ENCODE measurements around the gene SPATA13. TPM values are rescaled to one million over a fixed set of nuclear protein-coding genes. Genes with fewer than 3 reads are reported as not detected.
"Not testable (repeated sequence)": the region's sequence is repeated elsewhere in the genome, so short reads cannot be mapped to it uniquely, and the experiment has no call there.

The SPATA13 gene
- total and polyA plus RNA-seq, 4 donors, result 29.7 to 41.3 (median 31.8) TPM

DNA sequence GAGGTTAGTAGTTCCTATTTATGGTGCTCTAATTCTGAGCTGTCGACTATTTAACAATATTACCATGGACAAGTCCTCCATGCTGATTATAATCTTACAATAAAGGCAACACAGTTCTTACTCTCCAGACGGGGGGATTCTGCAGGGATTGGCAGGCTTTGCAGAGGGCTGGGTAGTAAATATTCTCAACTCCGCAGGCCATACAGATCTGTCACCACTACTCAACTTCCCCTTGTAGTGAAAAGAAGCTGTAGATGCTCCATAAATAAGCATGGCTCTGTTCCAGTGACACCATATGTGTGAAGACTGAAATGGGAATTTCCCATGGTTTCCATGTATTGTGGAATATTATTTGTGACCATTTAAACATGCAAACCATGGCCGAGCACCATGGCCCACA lies 158.4 kb downstream of the SPATA13 start:
- H3K36me3 ChIP-seq (ENCODE audit: control insufficient read depth, insufficient read depth, low read length); H3K4me3 ChIP-seq (ENCODE audit: low read depth, low read length); H3K27me3 ChIP-seq (ENCODE audit: control insufficient read depth, insufficient read depth, low read length); H3K9me3 ChIP-seq (ENCODE audit: control insufficient read depth, insufficient read depth, low read length); H3K27ac ChIP-seq (ENCODE audit: low read depth, low read length); H3K4me1 ChIP-seq (ENCODE audit: control insufficient read depth, insufficient read depth, low read length); DNase-seq (ENCODE audit: low read depth in 4 of 6, low spot score in 6 of 6): not testable (repeated sequence)
- WGBS (ENCODE audit: insufficient coverage), result no CpG with 5 or more reads among the region's 4 CpGs

DNA sequence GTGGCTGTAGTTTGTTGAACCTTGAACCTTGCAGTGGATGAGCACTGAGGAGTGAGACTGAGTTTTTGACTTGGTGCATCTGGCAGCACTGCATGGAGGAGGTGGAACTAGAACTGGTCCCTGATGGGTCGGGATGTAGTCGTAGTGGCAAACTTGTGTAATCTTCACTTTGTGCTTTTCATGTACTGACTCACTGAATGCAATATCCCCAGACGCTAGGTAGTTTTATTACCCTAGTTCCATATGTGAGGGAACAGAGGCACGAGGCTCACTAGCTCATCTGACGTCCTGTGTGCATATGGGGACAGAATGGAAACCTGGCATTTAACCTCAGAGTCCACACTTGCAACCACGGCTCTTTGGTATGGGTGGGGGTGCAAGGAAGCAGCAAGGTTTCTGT lies 159.1 kb downstream of the SPATA13 start:
- H3K27ac ChIP-seq (ENCODE audit: low read depth, low read length); DNase-seq (ENCODE audit: low read depth in 4 of 6, low spot score in 6 of 6); H3K27me3 ChIP-seq (ENCODE audit: control insufficient read depth, insufficient read depth, low read length); H3K4me3 ChIP-seq (ENCODE audit: low read depth, low read length); H3K9me3 ChIP-seq (ENCODE audit: control insufficient read depth, insufficient read depth, low read length); H3K36me3 ChIP-seq (ENCODE audit: control insufficient read depth, insufficient read depth, low read length); H3K4me1 ChIP-seq (ENCODE audit: control insufficient read depth, insufficient read depth, low read length): not testable (repeated sequence)
- 76% methylated on average over 2 of the region's 6 CpGs for WGBS (ENCODE audit: insufficient coverage)

DNA sequence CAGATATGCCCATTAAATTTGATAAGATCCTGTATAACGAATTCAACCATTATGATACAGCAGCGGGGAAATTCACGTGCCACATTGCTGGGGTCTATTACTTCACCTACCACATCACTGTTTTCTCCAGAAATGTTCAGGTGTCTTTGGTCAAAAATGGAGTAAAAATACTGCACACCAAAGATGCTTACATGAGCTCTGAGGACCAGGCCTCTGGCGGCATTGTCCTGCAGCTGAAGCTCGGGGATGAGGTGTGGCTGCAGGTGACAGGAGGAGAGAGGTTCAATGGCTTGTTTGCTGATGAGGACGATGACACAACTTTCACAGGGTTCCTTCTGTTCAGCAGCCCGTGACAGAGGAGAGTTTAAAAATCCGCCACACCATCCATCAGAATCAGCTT lies 160.9 kb downstream of the SPATA13 start:
- not testable (repeated sequence) for H3K4me3 ChIP-seq (ENCODE audit: low read depth, low read length); DNase-seq (ENCODE audit: low read depth in 4 of 6, low spot score in 6 of 6); H3K9me3 ChIP-seq (ENCODE audit: control insufficient read depth, insufficient read depth, low read length); H3K36me3 ChIP-seq (ENCODE audit: control insufficient read depth, insufficient read depth, low read length); H3K27ac ChIP-seq (ENCODE audit: low read depth, low read length); H3K27me3 ChIP-seq (ENCODE audit: control insufficient read depth, insufficient read depth, low read length); H3K4me1 ChIP-seq (ENCODE audit: control insufficient read depth, insufficient read depth, low read length)
- 89% methylated on average over 5 of the region's 8 CpGs for WGBS (ENCODE audit: insufficient coverage)

DNA sequence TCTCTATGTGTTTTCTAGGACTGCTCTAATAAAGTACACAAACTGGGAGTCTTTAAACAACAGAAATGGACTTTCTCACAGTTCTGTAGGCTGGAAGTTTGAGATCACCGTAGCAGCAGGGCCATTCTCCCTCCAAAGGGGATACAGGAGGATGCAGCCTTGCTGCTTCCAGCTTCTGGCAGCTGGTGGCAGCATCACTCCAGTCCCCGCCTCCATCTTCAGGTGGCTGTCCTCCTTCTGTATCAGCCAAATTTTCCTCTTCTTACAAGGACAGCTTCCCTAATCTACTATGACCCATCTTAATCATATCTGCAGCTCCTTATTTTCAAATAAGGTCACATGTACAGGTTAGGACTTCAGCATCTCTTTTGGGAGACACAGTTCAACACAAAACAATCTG lies 161.9 kb downstream of the SPATA13 start:
- H3K4me1 ChIP-seq (ENCODE audit: control insufficient read depth, insufficient read depth, low read length); H3K27me3 ChIP-seq (ENCODE audit: control insufficient read depth, insufficient read depth, low read length); H3K4me3 ChIP-seq (ENCODE audit: low read depth, low read length); H3K36me3 ChIP-seq (ENCODE audit: control insufficient read depth, insufficient read depth, low read length); H3K9me3 ChIP-seq (ENCODE audit: control insufficient read depth, insufficient read depth, low read length); H3K27ac ChIP-seq (ENCODE audit: low read depth, low read length): not testable (repeated sequence)
- WGBS (ENCODE audit: insufficient coverage), result 71% methylated on average over 1 of the region's 2 CpGs
- peak in 1 of 6 donors; percentile 62 for DNase-seq (ENCODE audit: low read depth in 4 of 6, low spot score in 6 of 6)

DNA sequence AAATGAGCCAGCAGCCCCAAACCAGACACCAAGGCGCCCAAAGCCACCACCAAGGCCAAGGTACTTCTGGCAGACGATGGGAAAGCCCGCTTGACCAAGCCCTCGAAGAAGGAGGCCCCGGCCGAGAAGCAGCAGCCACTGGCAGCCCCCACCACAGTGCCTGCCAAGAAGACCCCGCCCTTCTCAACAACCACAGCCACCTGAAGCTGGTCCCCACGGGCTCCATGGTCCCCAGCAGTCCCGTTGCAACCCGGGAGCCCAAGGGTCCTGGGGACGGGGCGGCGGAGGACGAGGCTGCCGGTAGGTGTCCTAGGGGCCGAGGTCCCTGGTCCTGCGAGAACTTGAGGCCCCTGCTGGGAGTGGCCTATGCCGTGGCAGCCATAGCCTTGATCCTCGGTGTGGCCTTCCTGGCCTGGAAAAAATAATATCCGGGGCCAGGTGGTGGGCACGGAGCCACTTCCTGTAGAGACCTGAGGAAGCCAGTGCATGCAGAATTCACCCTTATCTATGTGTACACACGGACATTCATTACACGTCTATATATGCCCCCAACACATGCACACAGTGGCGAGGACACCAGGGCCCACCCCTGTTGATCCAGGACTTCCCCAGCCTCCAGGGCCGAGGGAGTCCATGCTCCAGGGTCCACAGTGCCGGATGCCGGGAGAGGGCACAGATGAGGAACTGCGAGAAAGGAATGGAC lies 162.7 kb downstream of the SPATA13 start:
- Histone ChIP-seq H3K4me1 (ENCODE audit: control insufficient read depth, insufficient read depth, low read length) (peaks cover 3% of the 10 kb centered on the region), H3K4me3 (ENCODE audit: low read depth, low read length) (no peak overlapping the region), H3K36me3 (ENCODE audit: control insufficient read depth, insufficient read depth, low read length) (no peaks in the 10 kb centered on the region), H3K9me3 (ENCODE audit: control insufficient read depth, insufficient read depth, low read length) (no peaks in the 10 kb centered on the region), H3K27me3 (ENCODE audit: control insufficient read depth, insufficient read depth, low read length) (peaks cover 5% of the 10 kb centered on the region), H3K27ac (ENCODE audit: low read depth, low read length) (no peak overlapping the region)
- DNase-seq (ENCODE audit: low read depth in 4 of 6, low spot score in 6 of 6), result no peak
- WGBS (ENCODE audit: insufficient coverage), result 92% methylated on average over 28 of the region's 28 CpGs

DNA sequence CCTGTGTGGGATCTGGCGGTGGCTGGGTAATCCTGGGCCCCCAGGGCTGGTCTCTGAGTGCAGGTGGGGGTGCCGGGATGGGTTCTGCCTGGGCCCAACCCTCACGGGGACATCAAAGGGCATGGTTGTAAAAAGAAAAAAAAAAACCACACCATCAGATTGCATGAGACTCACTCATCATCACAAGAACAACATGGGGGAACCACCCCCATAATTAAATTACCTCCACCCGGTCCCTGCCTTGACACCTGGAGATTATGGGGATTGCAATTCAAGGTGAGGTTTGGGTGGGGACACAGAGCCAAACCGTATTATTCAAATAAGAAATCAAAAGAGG lies 163.2 kb downstream of the SPATA13 start:
- no peak overlapping the region for H3K27ac ChIP-seq (ENCODE audit: low read depth, low read length)
- H3K4me1 ChIP-seq (ENCODE audit: control insufficient read depth, insufficient read depth, low read length), result peaks cover 4% of the 10 kb centered on the region
- H3K36me3 ChIP-seq (ENCODE audit: control insufficient read depth, insufficient read depth, low read length), result no peaks in the 10 kb centered on the region
- DNase-seq (ENCODE audit: low read depth in 4 of 6, low spot score in 6 of 6), result no peak
- no peak overlapping the region for H3K4me3 ChIP-seq (ENCODE audit: low read depth, low read length)
- 80% methylated on average over 1 of the region's 5 CpGs for WGBS (ENCODE audit: insufficient coverage)
- H3K9me3 ChIP-seq (ENCODE audit: control insufficient read depth, insufficient read depth, low read length), result no peaks in the 10 kb centered on the region
- peaks cover 5% of the 10 kb centered on the region for H3K27me3 ChIP-seq (ENCODE audit: control insufficient read depth, insufficient read depth, low read length)

DNA sequence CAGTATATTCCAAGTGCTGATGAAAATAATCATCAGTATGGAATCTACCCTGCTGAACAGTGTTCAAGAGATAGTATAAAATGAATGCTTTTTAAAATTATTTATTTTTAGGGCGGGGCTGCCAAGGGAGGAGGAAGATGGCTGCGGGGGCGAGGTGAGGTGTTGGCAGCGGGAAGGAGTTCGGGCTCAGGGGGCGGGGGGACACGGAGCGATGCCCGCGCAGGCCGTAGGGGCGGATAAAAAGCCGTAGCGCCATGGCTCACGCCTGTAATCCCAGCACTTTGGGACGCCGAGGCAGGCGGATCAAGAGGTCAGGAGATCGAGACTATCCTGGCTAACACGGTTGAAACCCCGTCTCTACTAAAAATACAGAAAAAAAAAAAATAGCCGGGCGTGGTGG lies 167.1 kb downstream of the SPATA13 start:
- not testable (repeated sequence) for H3K4me3 ChIP-seq (ENCODE audit: low read depth, low read length); DNase-seq (ENCODE audit: low read depth in 4 of 6, low spot score in 6 of 6); H3K4me1 ChIP-seq (ENCODE audit: control insufficient read depth, insufficient read depth, low read length); H3K27ac ChIP-seq (ENCODE audit: low read depth, low read length); H3K9me3 ChIP-seq (ENCODE audit: control insufficient read depth, insufficient read depth, low read length); H3K27me3 ChIP-seq (ENCODE audit: control insufficient read depth, insufficient read depth, low read length); H3K36me3 ChIP-seq (ENCODE audit: control insufficient read depth, insufficient read depth, low read length)
- 79% methylated on average over 22 of the region's 23 CpGs for WGBS (ENCODE audit: insufficient coverage)

DNA sequence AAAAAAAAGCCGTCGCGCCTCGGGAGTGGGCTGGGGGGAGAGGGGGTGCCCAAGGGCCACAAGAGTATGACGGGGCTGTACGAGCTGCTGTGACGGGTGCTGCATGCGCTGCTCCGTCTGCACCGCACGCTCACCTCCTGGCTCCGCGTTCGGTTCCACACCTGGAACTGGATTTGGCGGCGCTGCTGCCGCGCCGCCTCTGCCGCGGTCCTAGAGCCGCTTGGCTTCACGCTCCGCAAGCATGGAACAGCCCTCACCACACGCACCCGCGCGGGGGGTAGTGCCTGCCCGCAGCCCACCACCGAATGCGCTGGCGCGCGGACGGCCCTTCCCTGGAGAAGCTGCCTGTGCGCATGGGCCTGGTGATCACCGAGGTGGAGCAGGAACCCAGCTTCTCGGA lies 167.6 kb downstream of the SPATA13 start:
- Histone ChIP-seq H3K9me3 (ENCODE audit: control insufficient read depth, insufficient read depth, low read length) (no peaks in the 10 kb centered on the region), H3K4me1 (ENCODE audit: control insufficient read depth, insufficient read depth, low read length) (peaks cover 4% of the 10 kb centered on the region), H3K36me3 (ENCODE audit: control insufficient read depth, insufficient read depth, low read length) (no peaks in the 10 kb centered on the region), H3K27me3 (ENCODE audit: control insufficient read depth, insufficient read depth, low read length) (peaks cover 5% of the 10 kb centered on the region), H3K4me3 (ENCODE audit: low read depth, low read length) (peak overlapping the region; percentile 18), H3K27ac (ENCODE audit: low read depth, low read length) (no peak overlapping the region)
- WGBS (ENCODE audit: insufficient coverage), result 21% methylated on average over 33 of the region's 38 CpGs
- peak in 2 of 6 donors; percentile 40 to 77 for DNase-seq (ENCODE audit: low read depth in 4 of 6, low spot score in 6 of 6)

DNA sequence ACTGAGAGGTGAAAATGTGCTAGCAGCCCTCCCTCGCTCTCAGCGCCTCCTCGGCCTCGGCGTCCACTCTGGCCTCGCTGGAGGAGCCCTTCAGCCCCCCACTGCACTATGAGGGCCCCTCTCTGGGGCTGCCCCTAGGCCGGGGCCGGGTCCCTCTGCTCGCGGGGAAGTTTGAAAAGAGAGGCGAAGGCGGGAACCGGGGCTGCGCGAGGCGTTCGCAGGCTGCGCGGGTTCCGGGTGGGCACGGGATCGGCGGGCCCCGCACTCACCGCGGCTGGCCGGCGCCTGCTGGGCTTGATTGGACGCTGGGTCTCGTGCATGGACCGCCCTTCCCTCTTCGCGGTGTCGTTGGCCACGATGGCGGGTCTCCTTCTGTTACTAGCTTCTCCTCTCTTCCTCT lies 178.2 kb downstream of the SPATA13 start:
- Histone ChIP-seq H3K36me3 (ENCODE audit: control insufficient read depth, insufficient read depth, low read length) (no peaks in the 10 kb centered on the region), H3K27me3 (ENCODE audit: control insufficient read depth, insufficient read depth, low read length) (no peaks in the 10 kb centered on the region), H3K9me3 (ENCODE audit: control insufficient read depth, insufficient read depth, low read length) (no peaks in the 10 kb centered on the region), H3K27ac (ENCODE audit: low read depth, low read length) (no peak overlapping the region), H3K4me1 (ENCODE audit: control insufficient read depth, insufficient read depth, low read length) (no peaks in the 10 kb centered on the region), H3K4me3 (ENCODE audit: low read depth, low read length) (no peak overlapping the region)
- DNase-seq (ENCODE audit: low read depth in 4 of 6, low spot score in 6 of 6), result no peak
- 91% methylated on average over 34 of the region's 36 CpGs for WGBS (ENCODE audit: insufficient coverage)

DNA sequence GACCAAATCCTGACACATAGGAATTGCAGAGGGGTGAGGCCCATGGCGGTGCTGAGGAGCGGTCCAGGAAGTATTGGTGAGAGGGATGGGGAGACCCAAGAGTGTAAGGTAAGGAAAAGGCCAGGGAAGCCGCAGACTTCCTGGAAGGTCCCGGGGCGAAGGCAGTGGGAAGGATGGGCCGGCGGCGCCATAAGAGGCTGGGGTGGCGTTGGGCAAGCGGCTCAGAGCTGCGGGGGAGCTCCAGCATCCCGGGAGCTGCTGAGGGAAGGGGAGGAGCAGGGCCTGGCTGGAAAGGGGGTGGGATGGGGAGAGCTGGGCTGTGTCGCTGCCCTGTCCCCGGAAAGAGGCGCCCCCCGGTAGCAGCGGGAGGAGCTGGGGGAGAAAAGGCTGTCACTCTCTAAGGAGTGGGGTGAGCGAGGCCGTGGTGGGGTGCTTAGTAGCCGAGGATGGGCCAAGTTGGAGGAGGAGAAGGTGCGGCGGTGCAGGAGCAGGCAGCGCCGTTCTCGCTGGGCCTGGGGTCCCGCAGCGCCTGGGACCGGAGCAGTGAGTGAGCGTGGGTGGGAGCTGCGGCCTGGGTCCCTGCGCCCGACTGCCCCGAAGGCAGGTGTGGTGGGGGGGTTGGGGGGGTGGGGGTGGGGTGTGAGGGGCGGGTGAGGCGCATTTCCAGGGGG lies 179.6 kb downstream of the SPATA13 start:
- H3K4me1 ChIP-seq (ENCODE audit: control insufficient read depth, insufficient read depth, low read length), result no peaks in the 10 kb centered on the region
- H3K4me3 ChIP-seq (ENCODE audit: low read depth, low read length), result no peak overlapping the region
- no peaks in the 10 kb centered on the region for H3K36me3 ChIP-seq (ENCODE audit: control insufficient read depth, insufficient read depth, low read length)
- no peaks in the 10 kb centered on the region for H3K27me3 ChIP-seq (ENCODE audit: control insufficient read depth, insufficient read depth, low read length)
- no peaks in the 10 kb centered on the region for H3K9me3 ChIP-seq (ENCODE audit: control insufficient read depth, insufficient read depth, low read length)
- 82% methylated on average over 21 of the region's 35 CpGs for WGBS (ENCODE audit: insufficient coverage)
- H3K27ac ChIP-seq (ENCODE audit: low read depth, low read length), result no peak overlapping the region
- DNase-seq (ENCODE audit: low read depth in 4 of 6, low spot score in 6 of 6), result no peak

All from spinal cord (tissue), 10 donors.